Measurements from ENCODE around the gene ITGAX. TPM values are rescaled to one million over a fixed set of nuclear protein-coding genes. Genes with fewer than 3 reads are reported as not detected.

ITGAX gene
- total RNA-seq, 1 donor from 2014 or later, result not detected

DNA sequence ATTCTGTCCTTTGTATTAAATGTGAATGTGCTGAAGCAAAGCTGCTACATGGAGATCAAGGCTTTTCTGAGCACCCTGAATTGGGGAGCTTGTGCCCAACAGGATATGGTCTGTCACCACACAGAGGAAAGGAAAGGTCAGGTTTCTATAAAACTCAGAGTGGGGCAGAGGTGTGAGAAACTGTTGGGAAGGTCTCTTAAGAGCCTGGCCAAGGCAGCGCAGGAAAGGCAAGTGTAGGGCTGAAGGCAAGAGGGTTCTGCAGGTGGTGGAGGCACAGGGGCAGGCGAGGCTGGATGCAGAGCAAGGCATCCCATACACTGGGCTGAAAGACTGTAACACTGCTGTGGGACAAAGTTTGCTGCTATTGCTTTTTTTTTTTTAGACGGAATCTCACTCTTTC, 65.1 kb downstream of the ITGAX start:
- TF ChIP-seq, protein P1, sequence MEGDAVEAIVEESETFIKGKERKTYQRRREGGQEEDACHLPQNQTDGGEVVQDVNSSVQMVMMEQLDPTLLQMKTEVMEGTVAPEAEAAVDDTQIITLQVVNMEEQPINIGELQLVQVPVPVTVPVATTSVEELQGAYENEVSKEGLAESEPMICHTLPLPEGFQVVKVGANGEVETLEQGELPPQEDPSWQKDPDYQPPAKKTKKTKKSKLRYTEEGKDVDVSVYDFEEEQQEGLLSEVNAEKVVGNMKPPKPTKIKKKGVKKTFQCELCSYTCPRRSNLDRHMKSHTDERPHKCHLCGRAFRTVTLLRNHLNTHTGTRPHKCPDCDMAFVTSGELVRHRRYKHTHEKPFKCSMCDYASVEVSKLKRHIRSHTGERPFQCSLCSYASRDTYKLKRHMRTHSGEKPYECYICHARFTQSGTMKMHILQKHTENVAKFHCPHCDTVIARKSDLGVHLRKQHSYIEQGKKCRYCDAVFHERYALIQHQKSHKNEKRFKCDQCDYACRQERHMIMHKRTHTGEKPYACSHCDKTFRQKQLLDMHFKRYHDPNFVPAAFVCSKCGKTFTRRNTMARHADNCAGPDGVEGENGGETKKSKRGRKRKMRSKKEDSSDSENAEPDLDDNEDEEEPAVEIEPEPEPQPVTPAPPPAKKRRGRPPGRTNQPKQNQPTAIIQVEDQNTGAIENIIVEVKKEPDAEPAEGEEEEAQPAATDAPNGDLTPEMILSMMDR (IDR thresholded peaks at IDR 0.05; ENCODE audit: partially characterized antibody, unreplicated experiment), result no peak
- H3K36me3 Mint-ChIP-seq (ENCODE audit: unreplicated experiment), result peaks cover 5% of the 10 kb centered on the region
- no peaks in the 10 kb centered on the region for H3K4me1 Mint-ChIP-seq (ENCODE audit: low read depth, unreplicated experiment)
- H3K9me3 Mint-ChIP-seq (ENCODE audit: unreplicated experiment), result peaks cover 7% of the 10 kb centered on the region
- H3K4me3 Mint-ChIP-seq (ENCODE audit: unreplicated experiment), result no peak overlapping the region
- no peak overlapping the region for H3K27ac Mint-ChIP-seq (ENCODE audit: unreplicated experiment)
- no peak for DNase-seq
- peaks cover 20% of the 10 kb centered on the region for H3K27me3 Mint-ChIP-seq (ENCODE audit: unreplicated experiment)

DNA sequence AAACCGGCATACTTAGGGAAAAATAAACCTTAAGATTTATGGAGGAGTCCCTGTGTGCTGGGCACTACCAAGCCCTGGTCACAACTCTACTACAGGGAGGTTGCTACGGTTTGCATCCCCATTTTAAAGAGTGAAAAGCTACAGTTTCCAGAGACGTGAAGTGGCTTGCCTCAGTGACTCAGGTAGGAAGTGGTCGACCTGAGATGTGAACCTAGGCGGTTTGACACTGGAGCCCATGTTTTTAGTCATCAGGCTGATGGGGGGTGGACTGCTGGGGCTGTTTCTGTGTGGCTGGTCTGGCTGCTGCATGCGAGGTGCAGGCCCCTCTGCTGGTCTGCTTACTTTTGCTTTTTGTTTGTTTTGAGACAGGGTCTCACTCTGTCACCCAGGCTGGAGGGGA, 66.6 kb downstream of the ITGAX start:
- TF ChIP-seq, protein P1 (IDR thresholded peaks at IDR 0.05; ENCODE audit: partially characterized antibody, unreplicated experiment), result no peak
- Mint-ChIP-seq H3K27me3 (ENCODE audit: unreplicated experiment) (peaks cover 11% of the 10 kb centered on the region), H3K4me1 (ENCODE audit: low read depth, unreplicated experiment) (no peaks in the 10 kb centered on the region), H3K9me3 (ENCODE audit: unreplicated experiment) (peaks cover 13% of the 10 kb centered on the region), H3K4me3 (ENCODE audit: unreplicated experiment) (no peak overlapping the region), H3K36me3 (ENCODE audit: unreplicated experiment) (peaks cover 5% of the 10 kb centered on the region), H3K27ac (ENCODE audit: unreplicated experiment) (no peak overlapping the region)
- DNase-seq, result no peak

DNA sequence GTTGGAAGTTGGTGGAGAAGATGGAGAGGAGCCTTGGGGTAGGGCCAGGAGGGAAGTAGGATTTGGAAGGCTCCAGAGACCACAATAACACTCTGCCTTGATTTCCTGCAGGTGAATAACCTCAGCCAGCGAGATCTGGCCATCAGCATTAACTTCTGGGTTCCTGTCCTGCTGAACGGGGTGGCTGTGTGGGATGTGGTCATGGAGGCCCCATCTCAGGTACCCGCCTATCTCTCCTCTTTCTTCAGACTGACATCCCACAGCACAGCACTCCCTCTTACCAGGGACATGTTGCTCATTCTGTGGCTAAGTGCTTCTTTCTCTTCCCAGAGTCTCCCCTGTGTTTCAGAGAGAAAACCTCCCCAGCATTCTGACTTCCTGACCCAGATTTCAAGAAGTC, 68.3 kb downstream of the ITGAX start:
- Mint-ChIP-seq H3K27me3 (ENCODE audit: unreplicated experiment) (peaks cover 11% of the 10 kb centered on the region), H3K4me3 (ENCODE audit: unreplicated experiment) (no peak overlapping the region), H3K4me1 (ENCODE audit: low read depth, unreplicated experiment) (no peaks in the 10 kb centered on the region), H3K36me3 (ENCODE audit: unreplicated experiment) (peaks cover under 1% of the 10 kb centered on the region), H3K27ac (ENCODE audit: unreplicated experiment) (no peak overlapping the region), H3K9me3 (ENCODE audit: unreplicated experiment) (peaks cover 9% of the 10 kb centered on the region)
- no peak for DNase-seq
- TF ChIP-seq, protein P1 (IDR thresholded peaks at IDR 0.05; ENCODE audit: partially characterized antibody, unreplicated experiment), result no peak

DNA sequence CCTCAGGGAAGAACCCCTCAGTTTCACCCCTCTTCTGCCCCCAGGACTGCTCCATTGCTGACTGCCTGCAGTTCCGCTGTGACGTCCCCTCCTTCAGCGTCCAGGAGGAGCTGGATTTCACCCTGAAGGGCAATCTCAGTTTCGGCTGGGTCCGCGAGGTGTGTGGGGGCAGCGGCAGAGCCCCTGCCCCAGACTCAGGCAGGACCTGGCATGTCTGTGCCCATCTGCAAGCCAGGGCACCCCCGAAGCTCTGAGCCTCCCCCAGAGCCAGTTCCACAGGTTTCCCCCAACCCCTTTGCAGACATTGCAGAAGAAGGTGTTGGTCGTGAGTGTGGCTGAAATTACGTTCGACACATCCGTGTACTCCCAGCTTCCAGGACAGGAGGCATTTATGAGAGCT, 68.8 kb downstream of the ITGAX start:
- peaks cover 14% of the 10 kb centered on the region for H3K27me3 Mint-ChIP-seq (ENCODE audit: unreplicated experiment)
- TF ChIP-seq, protein P1 (IDR thresholded peaks at IDR 0.05; ENCODE audit: partially characterized antibody, unreplicated experiment), result no peak
- H3K4me1 Mint-ChIP-seq (ENCODE audit: low read depth, unreplicated experiment), result no peaks in the 10 kb centered on the region
- H3K9me3 Mint-ChIP-seq (ENCODE audit: unreplicated experiment), result peaks cover 9% of the 10 kb centered on the region
- no peak overlapping the region for H3K27ac Mint-ChIP-seq (ENCODE audit: unreplicated experiment)
- H3K4me3 Mint-ChIP-seq (ENCODE audit: unreplicated experiment), result no peak overlapping the region
- no peaks in the 10 kb centered on the region for H3K36me3 Mint-ChIP-seq (ENCODE audit: unreplicated experiment)
- DNase-seq, result no peak

DNA sequence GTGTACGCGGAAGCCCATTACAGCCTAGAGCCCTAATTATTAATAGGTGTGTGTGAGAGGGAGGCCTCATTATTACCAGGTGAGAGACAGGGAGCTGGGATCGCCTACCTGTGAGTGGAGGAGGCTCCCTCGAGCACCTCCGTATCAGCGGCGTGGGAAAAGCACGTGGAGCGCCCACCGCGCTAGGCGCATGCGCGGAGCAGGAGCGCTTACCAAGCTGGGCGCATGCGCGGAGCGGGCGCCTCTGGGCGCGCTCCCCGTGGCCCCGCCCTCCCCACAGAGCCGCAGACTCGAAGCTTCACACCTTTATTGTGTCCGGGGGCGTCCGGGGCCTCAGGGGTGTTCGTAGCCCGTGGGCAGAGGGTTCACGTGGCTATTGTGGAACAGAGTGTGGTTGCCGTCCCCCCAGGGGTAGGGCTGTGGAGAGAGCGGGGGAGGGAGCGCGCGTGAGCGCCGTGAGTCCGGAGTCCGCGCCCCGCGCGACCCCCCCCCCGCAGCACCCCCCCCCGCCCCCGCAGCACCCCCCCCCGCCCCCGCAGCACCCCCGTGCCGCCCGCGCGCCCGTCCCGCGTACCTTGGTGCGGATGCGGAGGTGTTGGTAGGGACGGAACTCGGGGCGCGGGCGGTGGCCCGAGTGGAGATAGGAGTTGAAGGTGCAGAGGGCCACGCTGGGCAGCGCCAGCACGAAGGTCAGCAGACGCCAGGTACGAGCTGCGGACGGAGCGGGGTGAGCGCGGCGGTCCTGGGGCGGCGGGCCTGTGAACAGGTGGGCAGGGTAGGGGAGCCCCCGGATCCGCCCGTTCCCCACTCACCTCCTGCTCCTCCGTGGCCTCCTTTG, 72.7 kb downstream of the ITGAX start:
- no peak overlapping the region for H3K27ac Mint-ChIP-seq (ENCODE audit: unreplicated experiment)
- H3K4me1 Mint-ChIP-seq (ENCODE audit: low read depth, unreplicated experiment), result no peaks in the 10 kb centered on the region
- TF ChIP-seq, protein P1 (IDR thresholded peaks at IDR 0.05; ENCODE audit: partially characterized antibody, unreplicated experiment), result no peak
- no peak overlapping the region for H3K4me3 Mint-ChIP-seq (ENCODE audit: unreplicated experiment)
- peaks cover 12% of the 10 kb centered on the region for H3K27me3 Mint-ChIP-seq (ENCODE audit: unreplicated experiment)
- H3K36me3 Mint-ChIP-seq (ENCODE audit: unreplicated experiment), result no peaks in the 10 kb centered on the region
- DNase-seq, result peak; percentile 34
- peaks cover 8% of the 10 kb centered on the region for H3K9me3 Mint-ChIP-seq (ENCODE audit: unreplicated experiment)

Measured in glutamatergic neuron (in vitro differentiated cells).